GM18519 (cell line): ENCODE measurements around the gene C5orf24.
"Not testable (repeated sequence)": the region's sequence is repeated elsewhere in the genome, so short reads cannot be mapped to it uniquely, and the experiment has no call there.

Source experiments
- ATAC-seq: cut with Tn5 transposase; IDR thresholded peaks from one replicate; pipeline ENCODE4 v1.9.1; 2021; ENCODE audit warnings: mild to moderate bottlenecking, moderate library complexity; ENCODE audit not compliant: unreplicated experiment, low FRiP score

Gene C5orf24

DNA sequence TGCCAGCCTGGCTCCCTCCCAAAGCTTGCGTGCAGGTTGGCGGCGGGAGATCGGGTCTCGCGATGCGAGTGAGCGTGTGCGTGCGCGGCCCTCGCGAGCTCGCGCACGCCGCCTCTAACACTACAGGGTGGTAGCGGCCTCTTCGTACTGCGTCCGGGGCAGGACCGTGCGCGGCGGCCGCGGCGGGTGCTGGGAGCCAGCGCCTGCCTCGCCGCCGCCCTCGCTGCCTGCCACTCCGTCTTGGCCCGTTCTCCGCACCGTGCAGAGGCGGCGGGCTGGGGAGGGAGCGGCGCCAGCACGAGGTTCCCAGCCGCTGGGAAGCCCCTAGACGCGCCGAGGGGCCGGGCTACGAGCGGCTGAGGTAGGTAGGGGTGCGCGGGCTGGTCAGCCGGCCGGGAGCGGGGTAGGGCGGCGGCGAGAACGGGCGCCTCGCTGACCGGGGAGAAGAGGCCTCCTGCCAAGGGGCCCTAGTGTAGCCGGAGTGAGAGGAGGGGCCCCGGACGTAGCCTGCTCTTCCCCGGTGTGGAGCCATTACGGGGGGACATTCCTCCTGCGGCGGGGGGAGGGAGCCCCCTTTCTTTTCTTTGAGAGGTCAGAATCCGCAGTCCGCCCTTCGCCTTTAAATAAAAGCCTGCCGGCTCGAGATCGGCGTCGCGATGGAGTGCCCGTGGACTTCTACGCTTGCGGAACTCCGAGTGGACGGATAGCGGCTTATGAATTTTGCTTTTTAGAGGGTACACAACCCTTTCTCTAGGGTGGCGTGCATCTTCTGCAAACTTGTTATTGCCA lies at the start of gene C5orf24:
Gene C5orf24, plus strand, starts transcription at position 117 of the 789 bp plus-strand sequence. CDS start 8,933 bp downstream, outside the sequence.
- ATAC-seq, result peak; percentile 91

DNA sequence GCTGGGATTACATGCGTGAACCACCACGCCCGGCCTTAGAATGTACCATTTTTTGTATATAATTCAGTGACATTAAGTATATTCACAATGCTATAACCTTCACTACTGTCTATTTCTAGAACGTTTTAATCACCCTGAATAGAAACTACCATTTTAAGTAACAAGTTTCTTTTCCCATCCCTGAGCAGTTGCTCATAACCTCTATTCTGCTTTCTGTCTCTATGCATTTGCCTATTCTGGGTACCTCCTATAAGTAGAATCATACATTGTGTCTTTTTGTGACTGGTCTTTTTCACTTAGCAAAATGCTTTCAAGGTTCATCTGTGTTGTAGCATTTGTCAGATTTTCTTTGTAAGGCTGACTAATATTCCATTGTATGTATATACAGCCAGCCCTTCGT lies 47.3 kb upstream of the C5orf24 start:
- peak; percentile 44 for ATAC-seq

DNA sequence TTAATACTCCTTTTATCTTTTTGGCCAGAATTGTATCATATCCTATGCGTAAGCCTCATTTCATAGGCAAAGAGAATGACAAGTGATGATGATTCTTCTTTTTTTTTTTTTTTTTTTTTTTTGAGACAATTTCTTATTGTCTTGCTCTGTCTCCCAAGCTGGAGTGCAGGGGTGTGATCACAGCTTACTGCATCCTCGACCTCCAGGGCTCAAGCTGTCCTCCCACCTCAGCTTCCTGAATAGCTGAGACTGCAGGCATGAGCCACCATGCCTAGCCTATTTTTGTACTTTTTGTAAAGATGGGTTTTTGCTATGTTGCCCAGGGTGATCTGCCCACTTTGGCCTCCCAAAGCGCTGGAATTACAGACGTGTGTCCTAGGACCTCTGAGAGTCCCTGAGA lies 41.9 kb upstream of the C5orf24 start:
- no peak for ATAC-seq

DNA sequence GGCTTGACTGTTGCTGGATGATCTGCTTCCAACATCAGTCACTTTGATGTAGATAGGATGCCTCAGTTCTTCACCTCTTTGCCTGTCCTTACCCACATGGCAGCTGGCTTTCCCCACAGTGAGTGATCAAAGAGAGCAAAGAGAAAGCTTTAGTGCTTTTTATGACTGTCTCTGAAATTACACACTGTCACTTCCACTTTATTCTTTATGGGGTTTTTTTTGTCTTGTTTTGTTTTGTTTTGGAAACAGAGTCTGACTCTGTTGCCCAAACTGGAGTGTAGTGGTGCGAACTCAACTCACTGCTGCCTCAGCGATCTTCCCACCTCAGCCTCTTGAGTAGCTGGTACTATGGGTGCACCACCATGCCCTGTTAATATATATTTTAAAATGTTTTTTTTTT lies 32.4 kb upstream of the C5orf24 start:
- no peak for ATAC-seq

DNA sequence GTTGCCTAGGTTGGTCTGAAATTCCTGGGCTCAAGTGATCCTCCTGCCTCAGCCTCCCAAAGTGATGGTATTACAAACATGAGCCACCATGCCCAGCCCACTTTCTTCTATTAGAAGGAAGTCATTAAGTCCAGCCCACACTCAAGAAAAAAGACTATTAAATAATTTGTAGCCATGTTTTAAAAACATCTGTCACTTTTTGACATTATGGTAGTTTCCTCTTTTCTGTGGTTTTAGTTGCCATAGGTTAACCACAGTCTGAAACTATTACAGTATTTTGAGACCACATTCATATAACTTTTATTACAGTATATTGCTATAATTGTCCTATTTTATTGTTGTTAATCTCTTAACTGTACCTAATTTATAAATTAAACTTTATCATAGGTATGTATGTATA lies 31.9 kb upstream of the C5orf24 start:
- no peak for ATAC-seq

DNA sequence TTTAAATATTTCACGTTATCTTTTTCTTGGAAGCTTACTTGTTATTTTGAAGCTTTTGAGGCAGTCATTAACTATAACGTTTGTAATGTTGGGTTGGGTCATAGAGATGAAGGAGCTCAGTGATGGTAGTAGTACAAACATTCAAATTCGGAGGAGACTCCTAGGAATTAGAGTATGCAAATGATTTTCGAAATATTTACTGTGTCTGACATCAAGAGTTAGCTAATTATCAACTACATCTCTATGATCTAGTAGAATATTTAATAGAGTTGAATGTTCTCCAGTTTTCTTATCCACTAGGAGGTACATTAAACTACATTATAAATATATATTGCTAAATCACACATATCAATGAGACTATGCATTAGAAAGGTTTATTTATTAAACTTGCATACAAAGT lies 28.8 kb upstream of the C5orf24 start:
- no peak for ATAC-seq

DNA sequence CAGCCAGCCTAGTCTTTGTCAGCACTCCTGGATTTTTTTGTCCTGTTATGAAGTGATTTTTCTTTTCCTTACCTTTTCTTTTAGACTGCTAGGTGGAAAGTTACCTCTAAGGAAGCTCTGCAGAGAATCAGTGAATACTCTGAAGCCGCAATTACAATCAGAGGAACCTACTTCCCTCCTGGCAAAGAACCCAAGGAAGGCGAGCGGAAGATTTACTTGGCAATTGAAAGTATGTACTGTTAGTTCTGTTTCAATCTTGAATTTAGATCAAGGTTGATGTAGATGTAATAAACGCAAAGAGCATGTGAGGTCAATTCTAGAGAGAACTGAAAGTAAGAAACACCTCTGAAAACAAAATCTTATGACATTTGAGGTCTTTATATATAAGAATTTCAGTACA lies 27.0 kb upstream of the C5orf24 start:
- ATAC-seq, result no peak

DNA sequence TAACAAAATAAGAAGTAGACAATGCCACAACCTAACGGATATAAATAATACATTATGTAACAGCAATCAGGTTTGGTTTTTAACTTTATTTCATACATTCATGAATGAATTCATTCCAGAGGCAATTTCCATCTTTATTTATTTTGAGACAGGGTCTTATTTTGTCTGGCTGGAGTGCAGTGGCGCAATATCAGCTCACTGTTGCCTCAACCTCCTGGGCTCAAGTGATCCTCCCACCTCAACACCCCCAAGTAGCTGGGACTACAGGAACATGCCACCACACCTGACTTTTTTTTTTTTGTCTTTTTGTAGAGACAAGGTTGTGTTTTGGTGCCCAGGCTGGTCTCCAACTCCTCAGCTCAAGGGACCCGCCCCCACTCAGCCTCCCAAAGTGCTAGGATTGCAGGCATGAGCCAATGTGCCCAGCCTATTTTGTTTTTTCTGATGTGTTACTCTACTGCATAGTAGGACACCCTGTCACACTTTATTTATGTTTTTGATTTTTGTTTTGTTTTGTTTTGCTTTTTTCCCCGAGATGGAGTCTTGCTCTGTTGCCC lies 26.3 kb upstream of the C5orf24 start:
- no peak for ATAC-seq

DNA sequence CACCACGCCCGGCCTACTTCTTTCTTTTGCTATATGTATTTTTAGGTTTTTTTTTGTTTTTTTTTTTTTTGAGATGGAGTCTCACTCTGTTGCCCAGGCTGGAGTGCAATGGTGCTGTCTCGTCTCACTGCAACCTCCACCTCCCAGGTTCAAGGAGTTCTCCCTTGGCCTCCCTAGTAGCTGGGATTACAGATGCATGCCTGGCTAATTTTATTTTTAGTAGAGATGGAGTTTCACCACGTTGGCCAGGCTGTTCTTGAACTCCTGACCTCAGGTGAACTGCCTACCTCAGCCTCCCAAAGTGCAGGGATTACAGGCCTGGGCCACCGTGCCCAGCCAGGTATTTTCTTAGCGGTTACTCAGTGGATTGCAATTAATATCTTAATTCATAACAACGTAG lies 23.9 kb upstream of the C5orf24 start:
- no peak for ATAC-seq

DNA sequence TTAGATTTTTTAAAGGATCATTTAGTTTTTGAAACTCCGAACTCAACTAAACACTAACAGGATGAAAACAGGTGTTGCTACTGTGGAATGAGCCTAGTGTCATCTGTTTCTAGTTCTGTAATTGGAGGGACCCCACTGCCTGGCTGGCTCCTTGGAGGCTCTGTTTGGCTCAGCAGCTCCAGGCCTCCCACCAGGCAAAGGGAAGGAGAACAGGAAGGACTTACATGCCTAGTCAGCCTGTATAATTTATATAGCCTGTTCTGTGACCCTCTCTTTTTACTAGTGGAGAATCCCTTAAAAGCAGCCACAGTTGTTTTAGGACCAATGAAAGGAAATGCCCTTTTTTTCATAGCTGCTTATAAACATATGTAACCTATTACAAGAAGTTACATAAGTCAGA lies 21.1 kb upstream of the C5orf24 start:
- no peak for ATAC-seq

DNA sequence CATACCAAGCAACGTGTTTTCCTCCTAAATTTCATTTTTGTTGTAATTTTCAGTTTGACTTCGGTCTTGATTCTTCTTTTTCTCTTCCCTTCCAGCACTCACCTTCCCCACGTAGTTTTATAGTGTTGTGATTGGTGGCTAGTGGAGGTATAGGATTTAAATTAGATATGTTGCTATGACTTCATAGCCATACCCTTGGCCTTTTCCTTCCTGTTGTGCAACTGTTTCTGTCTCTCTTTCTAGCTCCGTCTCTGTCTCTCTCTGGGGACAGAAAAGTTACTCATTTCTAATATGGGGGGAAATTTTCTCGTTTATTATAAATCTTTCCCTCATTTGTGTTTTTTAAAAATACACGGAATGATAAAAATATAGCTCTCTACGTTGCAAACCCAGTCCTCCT lies 20.6 kb upstream of the C5orf24 start:
- no peak for ATAC-seq

DNA sequence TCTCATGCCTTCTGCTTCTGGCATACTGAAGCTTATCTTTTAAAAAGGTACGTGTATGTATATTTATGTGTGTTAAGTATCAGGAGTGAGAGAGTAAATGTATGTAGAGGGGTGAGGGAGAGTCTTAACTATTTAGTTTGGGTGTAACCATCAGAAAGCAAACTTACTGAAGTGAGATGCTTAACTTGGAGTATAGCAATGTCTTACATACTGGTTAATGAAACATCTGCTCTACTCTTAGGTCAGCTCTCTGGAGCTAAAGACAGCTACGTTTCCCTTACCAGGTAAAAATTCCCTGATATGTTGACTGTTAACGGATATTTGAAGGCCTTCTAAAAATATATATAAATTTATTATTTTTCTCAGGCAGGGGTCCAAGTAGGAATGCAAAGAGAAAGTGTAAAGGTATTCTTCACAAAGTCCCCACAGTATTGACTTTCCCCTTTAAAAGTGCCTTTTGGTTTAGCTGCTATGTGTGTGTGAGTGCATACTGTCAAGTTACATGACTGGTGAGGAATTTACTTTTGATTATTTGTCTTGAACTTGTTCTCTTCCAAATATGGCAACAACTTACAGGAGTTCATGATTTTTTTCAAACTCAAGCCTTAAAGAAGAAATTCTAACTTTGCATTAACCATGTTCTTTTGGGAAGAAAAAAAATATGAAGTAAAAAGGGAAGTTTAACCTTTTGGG lies 12.3 kb upstream of the C5orf24 start:
- ATAC-seq, result no peak

DNA sequence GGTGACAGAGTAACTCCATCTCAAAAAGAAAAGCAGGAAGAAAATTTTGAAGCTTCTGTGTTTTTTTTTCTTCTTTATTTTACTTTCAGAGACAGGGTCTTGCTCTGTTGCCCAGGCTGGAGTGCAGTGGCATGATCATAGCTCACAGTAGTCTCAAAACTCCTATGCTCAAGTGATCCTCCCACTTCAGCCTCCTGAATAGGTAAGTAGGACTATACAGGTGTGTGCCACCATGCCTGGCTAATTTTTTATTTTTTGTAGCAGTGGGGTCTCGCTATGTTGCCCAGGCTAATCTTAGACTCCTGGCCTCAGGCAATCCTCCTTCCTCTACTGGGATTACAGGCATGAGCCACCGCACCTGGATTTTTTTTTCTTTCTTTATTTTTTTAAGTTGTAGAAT lies 10.1 kb upstream of the C5orf24 start:
- ATAC-seq, result no peak

DNA sequence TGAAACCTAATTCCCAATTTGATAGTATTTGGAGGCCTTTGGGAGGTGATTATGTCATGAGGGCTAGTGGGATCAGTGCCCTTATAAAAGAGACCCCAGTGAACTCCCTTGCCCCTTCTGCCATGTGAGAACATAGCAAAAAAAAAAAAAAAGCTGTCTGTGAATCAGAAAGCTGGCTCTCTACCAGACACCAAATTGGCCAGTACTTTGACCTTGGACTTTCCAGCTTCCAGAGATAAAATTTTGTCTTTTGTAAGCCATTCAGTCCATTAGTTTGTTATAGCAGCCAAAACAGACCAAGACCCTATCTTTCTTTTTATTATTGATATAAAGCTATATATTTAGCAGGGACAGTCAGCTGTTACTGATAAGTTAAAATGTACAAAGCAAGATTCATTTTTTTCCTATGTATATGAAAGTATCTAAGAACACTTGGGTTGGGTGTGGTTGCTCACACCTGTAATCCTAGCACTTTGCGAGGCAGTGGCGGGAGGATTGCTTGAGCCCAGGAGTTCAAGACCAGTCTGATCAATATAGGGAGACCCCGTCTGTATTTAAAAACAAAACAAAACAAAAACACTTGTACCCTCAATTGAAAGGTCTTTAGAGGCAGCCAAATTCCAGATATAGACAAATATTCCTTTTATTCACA lies 8.1 kb upstream of the C5orf24 start:
- ATAC-seq, result no peak

DNA sequence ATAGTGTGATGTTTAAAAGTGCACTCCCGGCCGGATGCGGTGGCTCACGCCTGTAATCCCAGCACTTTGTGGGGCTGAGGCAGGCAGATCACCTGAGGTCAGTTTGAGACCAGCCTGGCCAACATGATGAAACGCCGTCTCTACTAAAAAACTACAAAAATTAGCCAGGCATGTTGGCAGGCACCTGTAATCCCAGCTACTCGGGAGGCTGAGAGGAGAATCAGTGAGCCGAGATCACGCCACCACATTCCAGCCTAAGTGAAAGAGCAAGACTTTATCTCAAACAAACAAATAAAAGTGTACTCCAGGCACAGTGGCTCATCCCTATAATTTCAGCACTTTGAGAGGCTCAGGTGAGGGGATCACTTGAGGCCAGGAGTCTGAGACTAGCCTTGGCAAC lies 7.4 kb upstream of the C5orf24 start:
- ATAC-seq, result not testable (repeated sequence)

DNA sequence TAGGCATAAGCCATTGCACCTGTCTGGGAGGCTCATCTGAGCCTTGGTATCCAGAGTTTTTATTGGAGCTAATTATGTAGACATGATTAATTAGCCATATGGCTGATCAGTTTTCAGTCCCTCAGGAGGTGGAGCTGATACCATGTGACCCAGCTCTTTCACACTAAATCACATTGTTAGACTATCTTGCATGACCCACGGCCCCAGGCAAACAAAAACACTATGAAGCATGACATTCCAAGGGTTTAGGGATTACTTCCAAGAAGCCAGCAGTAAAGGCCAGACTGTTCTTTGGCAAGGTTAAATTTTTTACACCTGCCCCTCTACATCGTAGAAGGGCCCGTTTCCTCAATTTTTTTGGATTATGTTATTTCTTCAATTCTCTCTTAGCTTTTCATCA lies 5.0 kb upstream of the C5orf24 start:
- no peak for ATAC-seq

DNA sequence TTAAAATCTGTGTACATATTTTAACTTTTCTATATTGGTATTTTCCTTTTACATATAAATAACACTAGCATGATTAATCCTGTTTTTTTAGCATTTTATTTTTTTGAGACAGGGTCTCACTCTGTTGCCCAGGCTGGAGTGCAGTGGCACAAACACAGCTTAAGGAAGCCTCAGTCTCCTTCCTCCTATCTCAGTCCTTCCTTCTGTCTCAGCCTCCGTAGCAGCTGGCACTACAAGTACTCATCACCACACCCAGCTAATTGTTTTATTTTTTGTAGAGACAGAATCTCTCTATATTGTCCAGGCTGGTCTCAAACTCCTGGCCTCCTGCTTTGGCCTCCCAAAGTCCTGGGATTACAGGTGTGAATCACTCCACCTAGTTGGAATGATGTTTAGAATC lies 1.5 kb upstream of the C5orf24 start:
- ATAC-seq, result no peak

DNA sequence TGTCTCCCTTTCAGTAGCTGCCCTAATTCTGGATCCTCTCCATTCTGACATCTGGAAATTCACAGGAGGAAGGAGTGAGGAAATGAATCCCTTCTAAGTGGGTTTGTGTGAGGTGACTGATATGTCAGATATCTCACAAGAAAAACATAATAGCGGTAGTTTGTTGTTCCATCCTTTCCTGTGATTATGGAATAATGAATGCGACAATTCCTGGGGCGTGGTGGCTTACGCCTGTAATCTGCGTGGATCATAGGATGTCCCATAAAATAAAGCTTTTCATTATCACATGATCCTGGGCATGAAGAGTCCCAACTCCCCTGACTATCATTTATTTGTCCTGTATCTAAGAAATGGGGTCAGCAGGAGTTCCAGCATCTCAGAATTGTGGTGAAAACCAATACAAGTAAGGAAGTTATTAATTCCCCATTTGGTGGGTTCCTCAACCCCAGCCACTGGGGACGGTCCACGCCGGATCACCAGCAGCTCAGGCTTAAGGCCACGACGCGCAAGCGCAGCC lies 375 bp upstream of the C5orf24 start:
- ATAC-seq, result no peak

DNA sequence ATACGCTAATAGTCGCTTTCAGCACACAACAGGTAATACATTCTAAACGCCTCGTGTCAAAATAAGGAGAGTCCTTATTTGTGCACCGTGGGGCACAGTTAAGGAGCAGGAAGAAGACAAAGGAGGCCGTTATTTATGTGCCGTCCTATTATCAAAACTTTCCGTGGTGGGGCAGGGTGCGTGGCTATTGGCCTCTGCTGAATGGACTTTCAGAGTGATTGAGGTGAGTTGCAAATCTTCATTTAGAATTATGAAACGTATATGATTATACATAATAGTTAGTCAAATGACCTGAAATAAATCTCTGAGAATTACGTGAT lies 833 bp downstream of the C5orf24 start:
- ATAC-seq, result no peak

DNA sequence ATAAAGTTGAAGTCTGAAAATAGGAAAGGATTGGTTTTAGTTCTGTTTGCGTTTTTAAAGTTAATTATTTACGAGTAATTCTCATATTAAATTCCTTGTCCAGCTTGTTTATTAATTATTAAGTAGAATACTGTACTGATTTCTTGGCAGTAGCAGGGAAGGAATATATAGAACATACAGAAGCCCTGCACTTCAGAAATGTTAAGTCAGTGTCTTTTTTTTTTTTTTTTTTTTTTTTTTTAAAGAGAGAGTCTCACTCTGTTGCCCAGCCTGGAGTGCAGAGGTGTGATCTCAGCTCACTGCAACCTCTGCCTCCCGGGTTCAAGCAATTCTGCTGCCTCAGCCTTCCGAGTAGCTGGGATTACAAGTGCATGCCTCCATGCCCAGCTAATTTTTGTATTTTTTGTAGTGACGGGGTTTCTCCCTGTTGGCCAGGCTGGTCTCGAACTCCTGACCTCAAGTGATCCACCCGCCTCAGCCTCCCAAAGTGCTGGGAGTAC lies 3.7 kb downstream of the C5orf24 start:
- ATAC-seq, result not testable (repeated sequence)

DNA sequence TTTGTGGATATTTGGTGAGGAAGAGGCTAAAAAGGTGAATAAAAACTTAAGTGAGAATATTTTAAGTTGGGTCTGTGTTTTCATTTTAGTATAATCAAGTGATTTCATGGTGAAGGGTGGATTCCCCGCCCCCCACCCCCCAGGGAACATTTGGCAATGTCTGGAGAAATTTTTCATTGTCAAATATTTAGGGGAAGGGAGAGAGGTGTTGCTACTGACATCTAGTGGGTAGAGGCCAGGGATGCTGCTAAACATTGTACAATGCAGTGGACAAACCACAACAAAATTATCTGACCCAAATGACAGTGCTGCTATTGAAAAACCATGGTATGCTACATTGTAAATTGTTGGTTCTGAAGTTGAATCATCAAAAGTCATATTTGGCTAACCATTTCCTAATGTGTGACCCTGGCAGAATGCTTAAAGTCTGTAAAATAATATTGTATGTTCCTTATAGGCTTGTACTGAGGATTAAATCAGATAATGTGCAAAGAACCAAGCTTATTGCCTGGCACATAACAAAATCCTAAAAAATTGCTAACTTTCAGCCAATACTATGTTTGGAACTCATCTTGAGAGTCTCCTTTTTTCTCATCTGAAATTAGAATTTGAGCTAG lies 5.6 kb downstream of the C5orf24 start:
- ATAC-seq, result no peak
